Adrenal gland (tissue), 12 donors: Measurements from ENCODE around the gene HGF. TPM values are rescaled to one million over a fixed set of nuclear protein-coding genes. Genes with fewer than 3 reads are reported as not detected.

ENCODE experiments used
- DNase-seq, 7 donors: peaks; one replicate each; pipeline ENCODE4 v3.0.0-alpha.2; 2019 to 2020
- H3K27ac ChIP-seq, 5 donors: fragments of 200-600 bp; sonication (generic) in 4 of 5; 1 replicate in 3 of 5; 2 replicates in 2 of 5; pipeline versions ENCODE4 v1.5.1 to v1.8.0; 2016 to 2020; ENCODE audit warnings: mild to moderate bottlenecking in 1 of 5
- H3K27me3 ChIP-seq: fragments of 200-600 bp; 2 replicates; pipeline ENCODE4 v1.8.0; 2021
- H3K36me3 ChIP-seq, 2 donors: fragments of 200-600 bp; replicated peaks in 1 of 2; 1 replicate in 1 of 2; 2 replicates in 1 of 2; pipeline versions ENCODE4 v1.5.1 to v1.8.0; 2018 to 2022
- H3K4me1 ChIP-seq, 2 donors: fragments of 200-600 bp; replicated peaks in 1 of 2; 1 replicate in 1 of 2; 2 replicates in 1 of 2; pipeline versions ENCODE4 v1.5.1 to v1.8.0; 2018 to 2021
- H3K4me3 ChIP-seq, 4 donors: fragments of 200-600 bp; sonication (generic) in 3 of 4; one replicate each; pipeline ENCODE4 v1.5.1; 2016 to 2018
- H3K9me3 ChIP-seq, 3 donors: fragments of 200-600 bp; sonication (generic) in 1 of 3; replicated peaks in 1 of 3; 1 replicate in 2 of 3; 2 replicates in 1 of 3; pipeline versions ENCODE4 v1.5.1 to v1.8.0; 2016 to 2021
- CTCF ChIP-seq, 6 experiments: fragments of 450-650 bp in 4 of 6; fragments of 200-600 bp in 2 of 6; sonication (generic) in 1 of 6; IDR thresholded peaks; 1 replicate in 5 of 6; 2 replicates in 1 of 6; pipeline versions ENCODE4 v1.5.1 to v1.8.0; 2016 to 2021; ENCODE audit warnings: antibody characterized with exemption in 6 of 6, mild to moderate bottlenecking in 2 of 6, moderate library complexity in 1 of 6
- POLR2A ChIP-seq, 2 donors: fragments of 450-650 bp; IDR thresholded peaks; one replicate each; pipeline ENCODE4 v1.6.1; 2017; ENCODE audit warnings: antibody characterized with exemption in 2 of 2, mild to moderate bottlenecking in 2 of 2, moderate library complexity in 1 of 2
- WGBS, 4 donors: extraction: QIAGEN DNeasy Blood & Tissue Kit in 2 of 4; methylation state at CpG; one replicate each; pipeline versions ENCODE4 v1.1.5 to v1.1.7; 2013 to 2017; 5-methylcytosine and 5-hydroxymethylcytosine counted together
- intact Hi-C, 2 donors: fragments of 100-400 bp; cut with DNase I; formaldehyde crosslinking; loops; one replicate each; pipeline versions ENCODE4 v1.14.1 to v1.15.0; 2022 to 2023
- polyA plus RNA-seq, 3 donors: library from polyadenylated mRNA; stranded (reverse); fragments of 200-250 nt in 2 of 3; fragments of 350-450 nt in 1 of 3; fragmentation: Illumina TruSeq in 1 of 3; extraction: RNeasy Lipid Tissue Mini Kit (QIAGEN cat#74804) in 1 of 3; gene quantifications; one replicate each; pipeline ENCODE4 v1.2.3, GENCODE V29; 2013 to 2014
- total RNA-seq, 9 donors: library from RNA; depleted of rRNA in 4 of 9; stranded (reverse); fragments of >200 nt in 4 of 9; fragments of 120-200 nt in 1 of 9; fragmentation: NEBNext Ultra II Directional in 1 of 9; extraction: Animal tissue kit (Norgen Biotek cat#: 25700) in 1 of 9; gene quantifications; one replicate each; pipeline versions ENCODE4 v1.1.0 to v1.2.4, GENCODE V29; 2013 to 2023
- donor health status: healthy with polysubstance abuse.
- donor health status: Bipolar disorder and iron deficiency.
- donor health status: DM: yes; HTN: yes; CAD: no.
- donor health status: DM: no; HTN: no; CAD: no.
- donor health status: DM: no; HTN: no; CAD: no.
- donor health status: DM: yes; HTN: yes; CAD: no.

Gene HGF
- total and polyA plus RNA-seq, 12 donors: 3.7 to 157 (median 71.2) TPM

GRCh38 chr7:81715984-81716588, 53.8 kb downstream of the HGF start:
- TF ChIP-seq POLR2A (IDR thresholded peaks at IDR 0.05): no peak
- TF ChIP-seq CTCF (IDR thresholded peaks at IDR 0.05): peak in 2 of 6 experiments; percentile 20 to 27
- 52 to 65% (median 59%) methylated on average over 5 of the region's 5 CpGs for WGBS, 4 donors

GRCh38 chr7:81714306-81714705, 55.5 kb downstream of the HGF start:
- no peak for DNase-seq
- Histone ChIP-seq H3K36me3 (no peaks in the 10 kb centered on the region), H3K27me3 (no peaks in the 10 kb centered on the region), H3K27ac (no peak overlapping the region), H3K4me3 (no peak overlapping the region), H3K9me3 (no peaks in the 10 kb centered on the region), H3K4me1 (no peaks in the 10 kb centered on the region)
- intact Hi-C loops: no loop called here
- TF ChIP-seq POLR2A (IDR thresholded peaks at IDR 0.05) (no peak), CTCF (IDR thresholded peaks at IDR 0.05) (no peak)
- whole genome bisulfite sequencing, 4 donors: 80 to 96% (median 84%) methylated on average over 1 of the region's 1 CpG

More at GRCh38 chr7:81715984-81716588, 53.8 kb downstream of the HGF start:
- Histone ChIP-seq H3K27me3 (no peaks in the 10 kb centered on the region), H3K36me3 (no peaks in the 10 kb centered on the region), H3K27ac (no peak overlapping the region), H3K9me3 (no peaks in the 10 kb centered on the region), H3K4me1 (no peaks in the 10 kb centered on the region), H3K4me3 (no peak overlapping the region)
- intact Hi-C loops: no loop called here
- no peak for DNase-seq

GRCh38 chr7:81710751-81711150, 59.1 kb downstream of the HGF start:
- DNase-seq: no peak
- no peaks in the 10 kb centered on the region for H3K4me1 ChIP-seq
- H3K4me3 ChIP-seq: no peak overlapping the region
- no peaks in the 10 kb centered on the region for H3K9me3 ChIP-seq
- 94 to 95% (median 95%) methylated on average over 1 of the region's 1 CpG for WGBS, 4 donors
- H3K36me3 ChIP-seq: no peaks in the 10 kb centered on the region
- no peak for TF ChIP-seq CTCF (IDR thresholded peaks at IDR 0.05)
- TF ChIP-seq POLR2A (IDR thresholded peaks at IDR 0.05): no peak
- intact Hi-C loops: no loop called here
- H3K27me3 ChIP-seq: no peaks in the 10 kb centered on the region
- no peak overlapping the region for H3K27ac ChIP-seq

GRCh38 chr7:81709836-81710235, 60.0 kb downstream of the HGF start:
- no peak for TF ChIP-seq CTCF (IDR thresholded peaks at IDR 0.05)
- WGBS, 4 donors: 86 to 91% (median 88%) methylated on average over 5 of the region's 5 CpGs
- intact Hi-C loops: no loop called here

More at GRCh38 chr7:81709836-81710235, 60.0 kb downstream of the HGF start:
- H3K27ac ChIP-seq: no peak overlapping the region
- no peak overlapping the region for H3K4me3 ChIP-seq
- no peaks in the 10 kb centered on the region for H3K27me3 ChIP-seq
- no peaks in the 10 kb centered on the region for H3K36me3 ChIP-seq
- DNase-seq: no peak
- H3K9me3 ChIP-seq: no peaks in the 10 kb centered on the region
- no peaks in the 10 kb centered on the region for H3K4me1 ChIP-seq
